Uterine smooth muscle cell (primary cell): ENCODE results near the gene RNF168. TPM values are rescaled to one million over a fixed set of nuclear protein-coding genes. Genes with fewer than 3 reads are reported as not detected.

Source experiments
- total RNA-seq: library from RNA; depleted of rRNA; stranded (reverse); fragments of >200 nt; gene quantifications from 2 replicates; pipeline ENCODE4 v1.2.3, GENCODE V29; 2014

RNF168 gene, protein sequence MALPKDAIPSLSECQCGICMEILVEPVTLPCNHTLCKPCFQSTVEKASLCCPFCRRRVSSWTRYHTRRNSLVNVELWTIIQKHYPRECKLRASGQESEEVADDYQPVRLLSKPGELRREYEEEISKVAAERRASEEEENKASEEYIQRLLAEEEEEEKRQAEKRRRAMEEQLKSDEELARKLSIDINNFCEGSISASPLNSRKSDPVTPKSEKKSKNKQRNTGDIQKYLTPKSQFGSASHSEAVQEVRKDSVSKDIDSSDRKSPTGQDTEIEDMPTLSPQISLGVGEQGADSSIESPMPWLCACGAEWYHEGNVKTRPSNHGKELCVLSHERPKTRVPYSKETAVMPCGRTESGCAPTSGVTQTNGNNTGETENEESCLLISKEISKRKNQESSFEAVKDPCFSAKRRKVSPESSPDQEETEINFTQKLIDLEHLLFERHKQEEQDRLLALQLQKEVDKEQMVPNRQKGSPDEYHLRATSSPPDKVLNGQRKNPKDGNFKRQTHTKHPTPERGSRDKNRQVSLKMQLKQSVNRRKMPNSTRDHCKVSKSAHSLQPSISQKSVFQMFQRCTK
- total RNA-seq: 19.0 and 24.1 TPM in 2 replicates

DNA sequence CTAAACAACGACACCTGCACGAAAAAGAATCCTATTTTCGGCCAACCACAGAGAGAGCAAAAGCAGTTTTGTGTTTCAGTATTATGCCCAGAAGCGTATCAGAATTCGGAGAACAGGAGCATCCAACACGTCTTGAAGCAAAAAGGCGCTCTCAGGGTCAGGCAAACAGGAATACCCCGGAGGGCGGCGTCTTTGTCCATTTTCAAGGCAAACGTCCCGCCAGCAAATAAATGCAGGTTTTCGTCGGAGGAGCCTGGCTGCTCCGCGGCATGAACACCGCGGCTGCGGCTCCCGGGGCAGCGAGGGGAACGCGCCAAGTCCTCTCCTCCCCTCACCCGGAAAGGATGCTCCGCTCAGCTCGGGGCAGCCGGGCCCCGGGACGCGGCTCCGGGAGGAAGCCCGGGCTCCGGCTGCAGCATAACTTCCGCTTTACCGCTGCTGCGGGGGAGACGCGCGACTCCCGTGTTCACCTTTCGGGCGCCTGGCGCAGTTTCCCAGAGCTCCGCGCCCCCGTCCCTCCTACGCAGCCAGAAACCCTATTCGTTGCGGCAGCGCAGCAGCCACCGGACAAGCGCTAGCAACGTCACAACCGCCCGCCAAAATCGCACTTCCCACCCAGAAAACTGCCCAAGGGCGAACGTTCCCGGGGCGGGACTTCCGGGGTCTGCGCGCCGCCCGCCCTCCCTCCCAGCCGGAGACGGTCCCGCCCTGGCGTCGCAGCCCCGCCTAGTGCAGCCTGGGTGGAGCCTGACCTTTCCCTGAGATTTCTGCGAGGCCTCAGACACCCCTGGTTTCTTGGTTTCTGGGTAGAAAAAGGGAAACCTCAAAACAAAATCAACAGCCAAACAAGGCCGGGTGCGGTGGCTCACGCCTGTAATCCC is at the start of gene RNF168:
Gene RNF168, minus strand, starts transcription at position 573 of the 881 bp plus-strand sequence. CDS start 595 bp downstream, outside the sequence.

DNA sequence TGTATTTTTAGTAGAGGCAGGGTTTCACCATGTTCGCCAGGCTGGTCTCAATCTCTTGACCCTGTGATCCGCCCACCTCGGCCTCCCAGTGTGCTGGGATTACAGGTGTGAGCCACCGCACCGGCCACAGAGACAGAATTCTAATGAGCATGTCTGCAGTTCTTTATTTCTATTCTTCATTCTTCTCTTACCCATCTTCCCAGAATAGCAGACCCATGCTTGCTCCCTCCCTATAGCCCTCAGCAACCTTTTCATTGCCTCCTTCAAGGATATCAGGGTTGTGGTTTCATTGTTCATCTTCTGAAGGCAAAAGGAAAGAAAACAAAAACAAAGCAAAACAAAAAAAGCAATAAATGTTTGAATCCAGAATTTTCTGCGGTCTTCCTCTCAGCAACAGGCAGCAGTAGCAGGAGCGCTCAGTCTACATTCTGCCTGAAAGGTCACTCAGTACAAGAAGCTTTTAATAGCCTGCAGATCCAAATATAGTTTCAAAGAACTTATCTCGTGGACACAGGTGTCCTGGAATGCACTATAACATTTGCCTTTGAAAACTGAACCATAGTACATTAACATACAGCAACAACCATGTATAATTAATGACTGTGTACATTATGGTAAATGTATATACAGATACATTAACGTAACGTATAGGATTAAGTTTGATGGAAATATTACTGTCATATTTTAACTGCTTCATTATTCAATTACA is 11.5 kb upstream of the RNF168 start, which contains the start of gene SMCO1:
Gene SMCO1, minus strand, starts transcription at position 434 of the 709 bp plus-strand sequence. Its CDS starts 137 bp downstream, at position 297.

DNA sequence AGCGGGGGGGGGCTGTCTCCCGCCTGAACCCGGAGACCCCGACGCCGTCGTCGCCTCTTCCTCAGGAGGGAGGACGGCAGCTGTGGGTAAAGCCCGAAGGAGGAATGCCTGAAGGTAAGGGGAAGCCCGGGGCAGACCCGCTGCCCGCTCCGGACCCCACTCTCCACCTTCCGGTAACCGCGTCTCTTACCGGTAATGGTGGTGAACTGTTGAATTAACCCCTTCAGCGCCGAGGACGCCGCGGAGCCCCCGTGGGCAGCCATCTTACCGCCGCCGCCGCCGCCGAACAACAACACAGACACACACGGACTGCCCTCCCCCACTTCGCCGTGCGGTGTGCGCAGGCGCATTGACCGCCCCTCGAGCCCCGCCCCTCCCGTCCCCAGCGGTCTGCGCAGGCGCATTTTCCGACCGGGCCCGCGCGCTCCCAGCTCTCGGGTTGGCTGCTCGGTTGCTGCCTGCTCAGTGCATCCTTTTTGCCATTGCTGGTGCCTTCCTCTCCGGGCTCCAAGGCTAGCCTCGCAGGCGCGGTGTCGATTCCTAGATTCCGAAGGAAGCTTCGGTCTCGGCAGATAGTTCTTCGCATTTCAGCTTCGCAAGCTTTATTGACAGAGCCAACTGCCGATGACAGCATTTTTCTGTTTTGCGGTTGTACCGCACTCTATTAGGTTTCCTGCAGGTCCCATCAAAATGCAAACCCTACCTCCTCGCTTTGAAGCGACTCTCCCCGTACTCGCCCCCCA is 71.3 kb downstream of the RNF168 start, which contains the start of gene UBXN7:
Gene UBXN7, minus strand, starts transcription at position 291 of the 743 bp plus-strand sequence. Its CDS starts 28 bp downstream, at position 263.

Other genes with a start within 250 kb of the RNF168 start
- gene PCYT1A, start 216.0 kb downstream of the RNF168 start, total RNA-seq: 85.4 and 97.8 TPM in 2 replicates
- 7.9 and 8.9 TPM in 2 replicates for gene DYNLT2B, start 185.5 kb downstream of the RNF168 start, total RNA-seq
- gene TM4SF19, start 165.4 kb downstream of the RNF168 start, total RNA-seq: not detected in 2 replicates
- gene UBXN7, start 71.3 kb downstream of the RNF168 start, total RNA-seq: 20.4 and 25.2 TPM in 2 replicates
- not detected in 2 replicates for gene SMCO1, start 11.6 kb upstream of the RNF168 start, total RNA-seq
- gene WDR53, start 64.8 kb upstream of the RNF168 start, total RNA-seq: 7.7 and 9.5 TPM in 2 replicates
- gene FBXO45, start 64.9 kb upstream of the RNF168 start, total RNA-seq: 11.0 and 17.8 TPM in 2 replicates
- gene NRROS, start 135.9 kb upstream of the RNF168 start, total RNA-seq: 2.2 and 3.0 TPM in 2 replicates
- 3.2 and 4.4 TPM in 2 replicates for gene CEP19, start 208.5 kb upstream of the RNF168 start, total RNA-seq
- 19.6 and 35.7 TPM in 2 replicates for gene PIGX, start 208.6 kb upstream of the RNF168 start, total RNA-seq
- 43.9 and 56.1 TPM in 2 replicates for gene PAK2, start 236.1 kb upstream of the RNF168 start, total RNA-seq